GM19438 (cell line): ENCODE results near the gene VKORC1.

Experiments used
- ATAC-seq: cut with Tn5 transposase; IDR thresholded peaks from one replicate; pipeline ENCODE4 v1.9.1; 2021; ENCODE audit warnings: low read depth; ENCODE audit not compliant: unreplicated experiment

VKORC1 gene

GRCh38 chr16:31067342-31067741 lies 27.3 kb downstream of the VKORC1 start:
- no peak for ATAC-seq

- no peak for ATAC-seq
Measured at GRCh38 chr16:31064882-31065461, 29.6 kb downstream of the VKORC1 start.

- no peak for ATAC-seq
Measured at GRCh38 chr16:31063843-31064611, 30.6 kb downstream of the VKORC1 start.

GRCh38 chr16:31063495-31063842 lies 31.1 kb downstream of the VKORC1 start:
- ATAC-seq: no peak

- ATAC-seq: no peak
Measured at GRCh38 chr16:31061813-31062440, 32.7 kb downstream of the VKORC1 start.

- ATAC-seq: no peak
Measured at GRCh38 chr16:31061126-31061812, 33.3 kb downstream of the VKORC1 start.

GRCh38 chr16:31055613-31056012 lies 39.0 kb downstream of the VKORC1 start:
- no peak for ATAC-seq

GRCh38 chr16:31052114-31052513 lies 42.5 kb downstream of the VKORC1 start:
- no peak for ATAC-seq

- ATAC-seq: no peak
Measured at GRCh38 chr16:31050280-31051030, 44.1 kb downstream of the VKORC1 start.

GRCh38 chr16:31043898-31044481 lies 50.6 kb downstream of the VKORC1 start:
- no peak for ATAC-seq

GRCh38 chr16:31043352-31043751 lies 51.2 kb downstream of the VKORC1 start:
- ATAC-seq: no peak

GRCh38 chr16:31042866-31043265 lies 51.7 kb downstream of the VKORC1 start:
- ATAC-seq: no peak
